SU-DHL-6 (cell line): ENCODE results near the gene KCNA3.

Source experiments
- EZH2phosphoT487 ChIP-seq: fragments of 200-600 bp; sonication (generic), shearing (Covaris generic); conservative IDR thresholded peaks from 2 replicates; pipeline ENCODE4 v1.6.1; 2018; ENCODE audit warnings: mild to moderate bottlenecking, antibody characterized with exemption, low read length, moderate library complexity, mixed read lengths
- TF ChIP-seq, protein P1 (sequence below): fragments of 200-600 bp; sonication (generic); IDR thresholded peaks from one replicate; pipeline ENCODE4 v1.5.1; 2017; ENCODE audit warnings: antibody characterized with exemption, mild to moderate bottlenecking, low read length, moderate library complexity; ENCODE audit not compliant: insufficient read depth, poor library complexity, severe bottlenecking

DNA sequence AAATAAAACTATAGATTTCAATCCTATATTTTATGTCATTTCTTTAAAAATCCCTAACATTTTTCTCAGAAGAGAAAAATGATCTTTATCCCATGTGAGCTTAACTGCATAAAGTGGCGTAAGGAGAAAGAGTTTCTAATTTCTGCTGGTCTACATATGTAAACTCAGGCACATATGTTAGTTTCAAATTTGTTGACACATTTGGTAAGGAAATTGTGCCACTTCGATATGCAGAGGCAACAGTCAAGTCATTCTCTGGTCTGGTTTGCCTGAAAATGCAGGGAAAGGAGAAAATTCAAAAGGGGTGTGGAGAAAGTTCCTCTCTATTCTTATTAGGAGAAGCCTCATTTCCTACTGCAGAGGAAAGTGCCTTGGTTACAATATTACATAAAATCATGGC, 11.5 kb downstream of the KCNA3 start:
- TF ChIP-seq, protein P1, sequence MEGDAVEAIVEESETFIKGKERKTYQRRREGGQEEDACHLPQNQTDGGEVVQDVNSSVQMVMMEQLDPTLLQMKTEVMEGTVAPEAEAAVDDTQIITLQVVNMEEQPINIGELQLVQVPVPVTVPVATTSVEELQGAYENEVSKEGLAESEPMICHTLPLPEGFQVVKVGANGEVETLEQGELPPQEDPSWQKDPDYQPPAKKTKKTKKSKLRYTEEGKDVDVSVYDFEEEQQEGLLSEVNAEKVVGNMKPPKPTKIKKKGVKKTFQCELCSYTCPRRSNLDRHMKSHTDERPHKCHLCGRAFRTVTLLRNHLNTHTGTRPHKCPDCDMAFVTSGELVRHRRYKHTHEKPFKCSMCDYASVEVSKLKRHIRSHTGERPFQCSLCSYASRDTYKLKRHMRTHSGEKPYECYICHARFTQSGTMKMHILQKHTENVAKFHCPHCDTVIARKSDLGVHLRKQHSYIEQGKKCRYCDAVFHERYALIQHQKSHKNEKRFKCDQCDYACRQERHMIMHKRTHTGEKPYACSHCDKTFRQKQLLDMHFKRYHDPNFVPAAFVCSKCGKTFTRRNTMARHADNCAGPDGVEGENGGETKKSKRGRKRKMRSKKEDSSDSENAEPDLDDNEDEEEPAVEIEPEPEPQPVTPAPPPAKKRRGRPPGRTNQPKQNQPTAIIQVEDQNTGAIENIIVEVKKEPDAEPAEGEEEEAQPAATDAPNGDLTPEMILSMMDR: no peak
- TF ChIP-seq EZH2phosphoT487: no peak
